ENCODE measurements around the gene RAPGEF5.

DNA sequence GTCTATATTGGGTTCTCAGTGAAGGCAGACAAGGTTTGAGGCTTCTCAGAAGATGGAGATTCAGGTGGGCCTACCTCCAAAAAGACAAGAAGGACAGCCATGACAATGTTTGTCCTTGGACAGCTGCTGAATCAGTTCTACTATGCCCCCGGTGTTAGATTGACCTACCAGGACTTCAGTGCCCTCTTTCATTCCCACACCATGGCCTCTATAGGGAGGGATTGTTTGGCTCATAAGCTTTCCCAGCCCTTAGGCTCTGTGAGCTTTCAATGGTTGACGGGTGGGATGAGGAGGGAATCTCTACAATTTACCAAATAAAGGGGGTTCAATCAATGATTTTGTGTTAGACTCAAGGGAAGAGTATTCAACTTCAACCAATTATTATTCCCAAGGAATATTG lies 23.4 kb upstream of the RAPGEF5 start:
- TF ChIP-seq CTCF (conservative IDR thresholded peaks at IDR 0.05 in 1 of 2, IDR thresholded peaks at IDR 0.05 in 1 of 2; ENCODE audit: extremely low read depth in 1 of 2, insufficient read depth in 1 of 2, low read depth in 1 of 2, low read length in 2 of 2) (no peak), EZH2 (IDR thresholded peaks at IDR 0.05; ENCODE audit: borderline replicate concordance, low read length) (no peak)
